Lower leg skin (tissue), 4 donors: ENCODE measurements around the gene ERGIC2. TPM values are rescaled to one million over a fixed set of nuclear protein-coding genes. Genes with fewer than 3 reads are reported as not detected.
"Not testable (repeated sequence)": the region's sequence is repeated elsewhere in the genome, so short reads cannot be mapped to it uniquely, and the experiment has no call there.

Source experiments
- DNase-seq, 2 donors: peaks; one replicate each; pipeline ENCODE4 v3.0.0-alpha.2; 2019; ENCODE audit warnings: low spot score in 2 of 2
- H3K4me3 ChIP-seq: fragments of 200-600 bp; sonication (generic); 2 replicates; pipeline ENCODE4 v1.5.1; 2017; ENCODE audit warnings: mild to moderate bottlenecking, low read depth; ENCODE audit not compliant: poor library complexity, severe bottlenecking
- CTCF ChIP-seq, 3 donors: fragments of 450-650 bp; IDR thresholded peaks; one replicate each; pipeline ENCODE4 v1.5.1; 2016; ENCODE audit warnings: antibody characterized with exemption in 3 of 3, mild to moderate bottlenecking in 3 of 3, moderate library complexity in 2 of 3
- POLR2A ChIP-seq, 2 donors: fragments of 450-650 bp; IDR thresholded peaks; one replicate each; pipeline ENCODE4 v1.6.1; 2016 to 2017; ENCODE audit warnings: antibody characterized with exemption in 2 of 2, mild to moderate bottlenecking in 1 of 2, moderate library complexity in 1 of 2
- WGBS, 2 donors: methylation state at CpG; one replicate each; pipeline ENCODE4 v1.1.5; 2018; 5-methylcytosine and 5-hydroxymethylcytosine counted together
- intact Hi-C: fragments of 100-400 bp; cut with DNase I; formaldehyde crosslinking; loops from one replicate; pipeline ENCODE4 v1.15.0; 2023; ENCODE audit warnings: low total_unique reads
- total RNA-seq, 4 donors: library from RNA; depleted of rRNA; stranded (reverse); fragments of >200 nt; gene quantifications; one replicate each; pipeline ENCODE4 v1.1.0, GENCODE V29; 2016

Gene ERGIC2
- total RNA-seq, 4 donors from 2014 or later: 20.8 to 48.2 (median 38.8) TPM

DNA sequence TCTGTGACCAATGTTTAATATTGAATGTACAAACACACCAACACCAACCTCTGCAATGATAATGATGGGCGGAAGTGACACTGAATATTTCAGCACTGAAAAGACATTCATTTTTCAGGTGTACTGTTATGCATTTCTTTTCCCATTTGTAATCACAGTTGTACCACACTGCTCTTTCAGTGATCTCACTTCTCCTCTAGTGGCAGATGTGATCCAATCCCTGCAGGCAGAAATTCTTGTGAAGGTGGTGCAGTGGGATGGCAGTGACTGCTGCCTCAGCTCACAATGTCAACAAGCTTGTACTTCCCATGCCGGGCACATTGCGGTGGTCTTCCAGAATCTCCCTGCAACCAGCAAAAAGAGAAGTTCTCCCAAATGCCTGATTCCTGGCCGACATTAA is 23.0 kb upstream of the ERGIC2 start:
- intact Hi-C loops: no loop called here
- TF ChIP-seq POLR2A (IDR thresholded peaks at IDR 0.05): no peak
- TF ChIP-seq CTCF (IDR thresholded peaks at IDR 0.05): no peak
- no peak overlapping the region for H3K4me3 ChIP-seq
- 66 to 79% methylated on average over 4 of the region's 4 CpGs for WGBS, 2 donors
- no peak for DNase-seq

GRCh38 chr12:29402437-29402836 is 21.5 kb upstream of the ERGIC2 start:
- intact Hi-C loops: no loop called here
- no peak for DNase-seq

DNA sequence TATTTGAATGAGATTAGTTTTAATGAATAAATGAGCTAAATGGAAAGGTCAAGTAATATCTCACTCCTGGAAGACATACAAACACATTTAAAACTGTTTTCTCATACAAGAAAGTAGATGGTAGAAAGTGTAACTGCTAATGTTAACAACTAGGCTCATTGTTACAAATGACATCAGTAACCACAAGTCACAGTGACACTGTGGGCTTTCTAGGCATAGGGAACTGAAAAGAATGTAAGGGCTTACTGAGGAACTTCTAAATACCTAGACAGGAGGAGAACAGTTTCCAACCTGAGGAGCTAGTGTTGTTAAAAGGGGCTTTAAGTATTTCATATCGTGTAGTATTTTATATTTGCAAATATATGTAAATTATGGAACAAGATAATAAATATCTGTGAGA is 17.5 kb upstream of the ERGIC2 start:
- no peak for DNase-seq
- TF ChIP-seq CTCF (IDR thresholded peaks at IDR 0.05) (no peak), POLR2A (IDR thresholded peaks at IDR 0.05) (no peak)
- intact Hi-C loops: no loop called here
- H3K4me3 ChIP-seq: no peak overlapping the region
- WGBS, 2 donors: 94 to 95% methylated on average over 1 of the region's 1 CpG

More at GRCh38 chr12:29402437-29402836, 21.5 kb upstream of the ERGIC2 start:
- no peak overlapping the region for H3K4me3 ChIP-seq
- no peak for TF ChIP-seq POLR2A (IDR thresholded peaks at IDR 0.05)
- no peak for TF ChIP-seq CTCF (IDR thresholded peaks at IDR 0.05)

DNA sequence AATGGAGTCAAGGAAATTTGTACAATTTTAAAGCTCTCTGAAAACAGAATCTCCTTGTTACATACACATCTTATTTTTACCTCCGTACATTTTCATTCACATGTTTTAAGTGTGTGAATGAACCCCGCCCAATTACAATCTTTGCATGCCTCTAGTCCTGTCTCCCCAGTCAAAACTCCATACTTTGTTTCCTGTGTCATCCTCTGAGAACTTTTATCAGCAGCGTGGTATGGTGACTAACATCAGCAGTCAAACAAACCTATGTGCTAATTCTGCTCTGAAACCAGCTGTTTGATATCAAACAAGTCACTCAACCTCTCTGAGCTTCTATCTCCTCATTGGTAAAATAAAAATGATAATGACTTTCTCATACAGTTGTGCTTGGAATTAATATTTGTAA is 15.8 kb upstream of the ERGIC2 start:
- DNase-seq: no peak
- intact Hi-C loops: no loop called here
- TF ChIP-seq POLR2A (IDR thresholded peaks at IDR 0.05) (no peak), CTCF (IDR thresholded peaks at IDR 0.05) (no peak)
- WGBS, 2 donors: 70 to 76% methylated on average over 3 of the region's 3 CpGs
- no peak overlapping the region for H3K4me3 ChIP-seq

DNA sequence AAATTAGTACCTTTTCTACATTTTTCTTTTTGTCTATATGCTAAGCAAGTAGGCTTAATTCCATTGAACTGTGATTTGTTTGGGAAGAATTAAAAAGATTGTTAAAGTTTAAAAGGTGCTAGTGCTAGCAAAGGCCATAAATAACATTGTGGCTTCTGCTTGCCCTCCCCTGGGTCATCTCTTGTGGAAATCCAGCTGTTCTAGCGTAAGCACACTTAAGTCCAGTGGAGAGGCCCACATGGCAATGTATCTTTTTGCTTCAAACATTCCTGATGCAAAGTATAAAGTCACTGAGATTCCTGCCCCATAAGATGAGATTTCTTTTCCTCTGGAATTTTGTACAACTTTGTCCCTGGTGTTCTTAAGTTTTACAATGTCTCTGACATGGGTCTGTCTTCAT is 14.4 kb upstream of the ERGIC2 start:
- no peak overlapping the region for H3K4me3 ChIP-seq
- WGBS, 2 donors: 92 to 96% methylated on average over 1 of the region's 1 CpG
- TF ChIP-seq POLR2A (IDR thresholded peaks at IDR 0.05): no peak
- TF ChIP-seq CTCF (IDR thresholded peaks at IDR 0.05): no peak
- intact Hi-C loops: no loop called here
- no peak for DNase-seq

DNA sequence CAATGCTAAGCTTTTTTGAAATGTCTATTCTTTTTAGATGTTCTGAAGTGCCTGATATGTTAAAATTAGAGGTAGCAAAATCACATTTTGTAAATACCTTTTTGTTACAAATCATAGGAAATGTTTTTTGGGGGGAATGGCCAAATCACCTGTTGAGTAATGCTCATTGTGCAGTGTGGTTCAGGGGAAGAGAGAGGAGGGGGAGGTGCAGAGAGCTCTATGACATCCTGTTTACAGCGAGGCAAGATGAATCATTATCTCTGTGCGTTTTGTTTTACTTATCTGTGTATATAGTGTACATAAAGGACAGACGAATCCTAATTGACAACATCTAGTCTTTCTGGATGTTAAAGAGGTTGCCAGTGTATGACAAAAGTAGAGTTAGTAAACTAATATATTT is 9.4 kb upstream of the ERGIC2 start:
- 63 to 67% methylated on average over 3 of the region's 3 CpGs for WGBS, 2 donors
- H3K4me3 ChIP-seq, intact Hi-C loops, DNase-seq: not testable (repeated sequence)
